ENCODE measurements around the gene RAG1. TPM values are rescaled to one million over a fixed set of nuclear protein-coding genes. Genes with fewer than 3 reads are reported as not detected.

The RAG1 gene
- total and polyA plus RNA-seq, 2 of the 8 experiments (the other 6 are each of a cell fraction or from before 2014, with no cell fraction given), result 0.14 to 0.58 TPM

DNA sequence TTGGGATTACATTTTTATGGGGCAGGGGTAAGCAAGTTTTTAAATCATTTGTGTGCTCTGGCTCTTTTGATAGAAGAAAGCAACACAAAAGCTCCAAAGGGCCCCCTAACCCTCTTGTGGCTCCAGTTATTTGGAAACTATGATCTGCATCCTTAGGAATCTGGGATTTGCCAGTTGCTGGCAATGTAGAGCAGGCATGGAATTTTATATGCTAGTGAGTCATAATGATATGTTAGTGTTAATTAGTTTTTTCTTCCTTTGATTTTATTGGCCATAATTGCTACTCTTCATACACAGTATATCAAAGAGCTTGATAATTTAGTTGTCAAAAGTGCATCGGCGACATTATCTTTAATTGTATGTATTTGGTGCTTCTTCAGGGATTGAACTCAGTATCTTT, 10.1 kb downstream of the RAG1 start:
- H3K4ac ChIP-seq (replicated peaks; ENCODE audit: insufficient read length, low read depth, low read length), result no peak overlapping the region
- no peak overlapping the region for H4K91ac ChIP-seq (replicated peaks; ENCODE audit: insufficient read length, low read length)
- no peak overlapping the region for H2BK15ac ChIP-seq (ENCODE audit: low read length)
- WGBS, 2 experiments (ENCODE audit: extremely low coverage in 1 of 2, insufficient coverage in 1 of 2, insufficient read length in 1 of 2, insufficient replicate concordance in 2 of 2, low coverage in 1 of 2, low lambda C conversion rate in 2 of 2, missing lambda C conversion rate in 1 of 2), result 95% methylated on average over 2 of the region's 2 CpGs; no CpG with 5 or more reads in 1 of the 2 experiments
- POLR2A ChIA-PET (ENCODE audit: partially characterized antibody), result no interaction called here
- H3K27me3 ChIP-seq (replicated peaks in 1 of 4; ENCODE audit: control insufficient read depth in 3 of 4, extremely low read depth in 1 of 4, insufficient read depth in 3 of 4, low read length in 3 of 4), result no peaks in the 10 kb centered on the region
- CTCF ChIA-PET (ENCODE audit: partially characterized antibody), result interaction anchor here (0.6 to 6.1 kb wide), 3 partner anchors 15 to 371 kb away, joined by 3 to 45 read pairs (median 3); no protein-coding TSS in a partner anchor
- H3K4me2 ChIP-seq (ENCODE audit: insufficient read depth in 1 of 2, low read depth in 2 of 2, low read length in 2 of 2), result no peak overlapping the region
- no peak overlapping the region for H3K9ac ChIP-seq (replicated peaks in 1 of 4; ENCODE audit: extremely low read depth in 1 of 4, low read depth in 3 of 4, low read length in 3 of 4)
- H3K18ac ChIP-seq (ENCODE audit: extremely low read depth, low read length), result no peak overlapping the region
- H3K23ac ChIP-seq (ENCODE audit: insufficient read length), result no peak overlapping the region
- no peak overlapping the region for H4K8ac ChIP-seq (ENCODE audit: extremely low read depth, insufficient read depth, low read length)
- no peak overlapping the region for H3K56ac ChIP-seq (replicated peaks; ENCODE audit: insufficient read length, low read depth, low read length)
- no peaks in the 10 kb centered on the region for H4K20me1 ChIP-seq (replicated peaks in 1 of 2; ENCODE audit: control insufficient read depth in 1 of 2, insufficient read depth in 2 of 2, low read length in 2 of 2)
- no peak for DNase-seq (ENCODE audit: low read depth in 1 of 2, low spot score in 2 of 2)
- no peak overlapping the region for H2BK120ac ChIP-seq (replicated peaks; ENCODE audit: low read depth, low read length)
- no peak overlapping the region for H2BK20ac ChIP-seq (ENCODE audit: low read length)
- H2BK5ac ChIP-seq (ENCODE audit: low read depth, low read length), result no peak overlapping the region
- H3K14ac ChIP-seq (ENCODE audit: insufficient read length), result no peak overlapping the region
- H2BK12ac ChIP-seq (ENCODE audit: low read depth, low read length), result no peak overlapping the region
- H3K9me3 ChIP-seq (ENCODE audit: insufficient read depth in 2 of 2, low read depth in 1 of 2, low read length in 1 of 2), result peaks cover 20 to 23% of the 10 kb centered on the region in 2 experiments
- TF ChIP-seq SP4 (IDR thresholded peaks at IDR 0.05; ENCODE audit: low read length), result no peak
- H4K5ac ChIP-seq (ENCODE audit: insufficient read length, low read depth, low read length), result no peak overlapping the region
- no peaks in the 10 kb centered on the region for H3K79me2 ChIP-seq (ENCODE audit: control insufficient read depth in 1 of 2, insufficient read depth in 2 of 2, low read length in 2 of 2)
- H3K79me1 ChIP-seq (ENCODE audit: low read depth, low read length), result no peaks in the 10 kb centered on the region
- H2AK5ac ChIP-seq (ENCODE audit: low read depth, low read length), result no peak overlapping the region
- H3K4me1 ChIP-seq (replicated peaks in 1 of 4; ENCODE audit: control insufficient read depth in 3 of 4, insufficient read depth in 4 of 4, low read length in 3 of 4), result no peaks in the 10 kb centered on the region
- H2AFZ ChIP-seq (ENCODE audit: low read length), result no peak overlapping the region
- no peaks in the 10 kb centered on the region for H3K36me3 ChIP-seq (ENCODE audit: control insufficient read depth in 2 of 4, insufficient read depth in 4 of 4, low read length in 3 of 4)
- no peaks in the 10 kb centered on the region for H3K23me2 ChIP-seq (ENCODE audit: low read depth, low read length)
- H3K4me3 ChIP-seq (ENCODE audit: extremely low read depth in 1 of 4, insufficient read depth in 2 of 4, low read depth in 3 of 4, low read length in 4 of 4), result no peak overlapping the region
- no peak overlapping the region for H3K27ac ChIP-seq (ENCODE audit: low read depth, low read length)
- no peak for FAIRE-seq
